Measurements from ENCODE around the gene UTP20. TPM values are rescaled to one million over a fixed set of nuclear protein-coding genes. Genes with fewer than 3 reads are reported as not detected.
"Not testable (repeated sequence)": the region's sequence is repeated elsewhere in the genome, so short reads cannot be mapped to it uniquely, and the experiment has no call there.

Gene UTP20
- polyA plus RNA-seq, 1 donor (not counting 4 experiments of a cell fraction or from before 2014, with no cell fraction given), result 14.8 TPM

- peak overlapping the region; percentile 95 for H3K27ac ChIP-seq (ENCODE audit: control insufficient read depth, insufficient read depth, low read length)
- H2AFZ ChIP-seq (ENCODE audit: control insufficient read depth, low read length), result peak overlapping the region; percentile 88
- peak overlapping the region; percentile 74 to 99 (median 94) for H3K4me3 ChIP-seq (ENCODE audit: control insufficient read depth in 2 of 3, extremely low read depth in 1 of 3, insufficient read depth in 2 of 3, low read depth in 1 of 3, low read length in 3 of 3)
- no peaks in the 10 kb centered on the region for H4K20me1 ChIP-seq (ENCODE audit: control insufficient read depth, extremely low read depth, insufficient read depth, low read length)
- no peaks in the 10 kb centered on the region for H3K27me3 ChIP-seq (ENCODE audit: control insufficient read depth, extremely low read depth, insufficient read depth, low read length)
- peaks cover 0 to 2% of the 10 kb centered on the region in 2 experiments for H3K36me3 ChIP-seq (ENCODE audit: control insufficient read depth in 2 of 2, extremely low read depth in 1 of 2, insufficient read depth in 2 of 2, low read length in 2 of 2)
- H3K9ac ChIP-seq (ENCODE audit: control insufficient read depth, extremely low read depth, insufficient read depth, low read length), result peak overlapping the region; percentile 97
- peaks cover 42% of the 10 kb centered on the region for H3K79me2 ChIP-seq (ENCODE audit: control insufficient read depth, insufficient read depth, low read length)
- peak overlapping the region; percentile 94 for H3K4me2 ChIP-seq (ENCODE audit: control insufficient read depth, extremely low read depth, insufficient read depth, low read depth, low read length)
- no peak for DNase-seq (ENCODE audit: low read depth, low spot score)
- TF ChIP-seq CTCF (optimal IDR thresholded peaks at IDR 0.05 in 1 of 3, IDR thresholded peaks at IDR 0.05 in 1 of 3, conservative IDR thresholded peaks at IDR 0.05 in 1 of 3; ENCODE audit: extremely low read depth in 1 of 3, insufficient read depth in 2 of 3, low read length in 3 of 3), result no peak
- no peak for TF ChIP-seq EZH2 (IDR thresholded peaks at IDR 0.05; ENCODE audit: low read length)
- H3K4me1 ChIP-seq (ENCODE audit: control insufficient read depth, extremely low read depth, insufficient read depth, low read length), result peaks cover 11% of the 10 kb centered on the region
- dilution Hi-C loops (cut with MboI; ENCODE audit: extremely low pct_ligation_motif_present, low sequenced_read_pairs), result no loop called here
- no peaks in the 10 kb centered on the region for H3K9me1 ChIP-seq (ENCODE audit: control insufficient read depth, extremely low read depth, insufficient read depth, low read length)
- FAIRE-seq, result no peak
- H3K9me3 ChIP-seq (ENCODE audit: control insufficient read depth, low read depth, low read length), result no peaks in the 10 kb centered on the region
These were observed 127.1 kb downstream of the UTP20 start for GRCh38 chr12:101407049-101407435.

DNA sequence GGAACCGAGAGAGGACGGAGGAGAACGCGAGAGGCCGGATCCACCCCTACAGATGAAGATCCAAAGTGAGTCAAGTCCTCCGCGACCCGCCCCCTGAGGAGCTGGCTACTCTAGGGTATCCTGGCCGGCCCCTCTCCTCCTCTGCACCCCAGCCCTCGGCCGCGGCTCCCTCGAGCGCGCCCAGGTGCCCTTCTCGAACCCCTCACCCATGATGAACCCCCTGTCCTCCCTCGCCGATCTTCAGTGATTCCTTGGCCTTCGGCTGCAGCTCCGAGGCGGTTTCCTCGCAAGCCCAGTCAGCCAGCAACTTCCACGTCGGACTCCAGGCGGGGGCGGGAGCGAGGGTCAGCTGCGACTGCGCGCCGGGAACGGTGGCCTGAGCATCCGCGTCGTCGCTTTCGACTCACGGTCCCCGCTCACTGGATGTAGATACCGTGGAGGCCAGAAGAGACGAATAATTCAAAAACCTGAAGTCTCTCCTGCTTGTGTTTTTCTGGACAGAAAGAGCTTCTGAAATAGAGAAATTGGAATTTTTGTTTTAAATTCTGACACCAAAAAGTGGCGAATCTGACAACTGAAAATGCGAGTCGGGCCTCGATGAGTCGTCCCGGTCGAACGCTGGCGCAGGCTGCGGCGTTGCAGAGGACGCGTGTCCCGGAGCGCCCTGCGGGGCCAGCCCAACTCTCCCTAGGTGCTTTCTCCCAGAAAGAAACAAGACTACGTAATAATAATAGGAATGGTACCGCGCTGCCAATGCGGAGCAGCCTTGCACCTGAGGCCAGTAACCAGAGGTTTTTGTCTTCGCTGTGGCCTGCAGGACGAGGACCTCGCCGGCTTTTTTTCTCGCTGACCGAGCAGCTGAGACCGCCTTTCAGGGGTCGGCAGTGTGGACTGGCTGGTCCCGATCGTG, 127.8 kb downstream of the UTP20 start, which contains the start of gene ARL1:
Gene ARL1, minus strand, starts transcription at position 337 of the 910 bp plus-strand sequence. Its CDS starts 127 bp downstream, at position 210.
- Histone ChIP-seq H3K9me3 (ENCODE audit: control insufficient read depth, low read depth, low read length) (no peaks in the 10 kb centered on the region), H3K36me3 (ENCODE audit: control insufficient read depth in 2 of 2, extremely low read depth in 1 of 2, insufficient read depth in 2 of 2, low read length in 2 of 2) (peaks cover 0 to 2% of the 10 kb centered on the region in 2 experiments), H3K4me3 (ENCODE audit: control insufficient read depth in 2 of 3, extremely low read depth in 1 of 3, insufficient read depth in 2 of 3, low read depth in 1 of 3, low read length in 3 of 3) (peak within 1 kb of the TSS; percentile 74 to 99 (median 94)), H3K27me3 (ENCODE audit: control insufficient read depth, extremely low read depth, insufficient read depth, low read length) (no peaks in the 10 kb centered on the region), H3K4me1 (ENCODE audit: control insufficient read depth, extremely low read depth, insufficient read depth, low read length) (peaks cover 11% of the 10 kb centered on the region), H3K9me1 (ENCODE audit: control insufficient read depth, extremely low read depth, insufficient read depth, low read length) (no peaks in the 10 kb centered on the region), H3K9ac (ENCODE audit: control insufficient read depth, extremely low read depth, insufficient read depth, low read length) (peak within 1 kb of the TSS; percentile 97), H3K4me2 (ENCODE audit: control insufficient read depth, extremely low read depth, insufficient read depth, low read depth, low read length) (peak within 1 kb of the TSS; percentile 94), H3K79me2 (ENCODE audit: control insufficient read depth, insufficient read depth, low read length) (peaks cover 38% of the 10 kb centered on the region), H4K20me1 (ENCODE audit: control insufficient read depth, extremely low read depth, insufficient read depth, low read length) (no peaks in the 10 kb centered on the region), H3K27ac (ENCODE audit: control insufficient read depth, insufficient read depth, low read length) (peak within 1 kb of the TSS; percentile 95), H2AFZ (ENCODE audit: control insufficient read depth, low read length) (peak within 1 kb of the TSS; percentile 95)
- no peak for TF ChIP-seq EZH2 (IDR thresholded peaks at IDR 0.05; ENCODE audit: low read length)
- no peak for TF ChIP-seq CTCF (optimal IDR thresholded peaks at IDR 0.05 in 1 of 3, IDR thresholded peaks at IDR 0.05 in 1 of 3, conservative IDR thresholded peaks at IDR 0.05 in 1 of 3; ENCODE audit: extremely low read depth in 1 of 3, insufficient read depth in 2 of 3, low read length in 3 of 3)
- dilution Hi-C loops (cut with MboI; ENCODE audit: extremely low pct_ligation_motif_present, low sequenced_read_pairs), result no loop called here
- no peak for DNase-seq (ENCODE audit: low read depth, low spot score)
- no peak for FAIRE-seq

DNA sequence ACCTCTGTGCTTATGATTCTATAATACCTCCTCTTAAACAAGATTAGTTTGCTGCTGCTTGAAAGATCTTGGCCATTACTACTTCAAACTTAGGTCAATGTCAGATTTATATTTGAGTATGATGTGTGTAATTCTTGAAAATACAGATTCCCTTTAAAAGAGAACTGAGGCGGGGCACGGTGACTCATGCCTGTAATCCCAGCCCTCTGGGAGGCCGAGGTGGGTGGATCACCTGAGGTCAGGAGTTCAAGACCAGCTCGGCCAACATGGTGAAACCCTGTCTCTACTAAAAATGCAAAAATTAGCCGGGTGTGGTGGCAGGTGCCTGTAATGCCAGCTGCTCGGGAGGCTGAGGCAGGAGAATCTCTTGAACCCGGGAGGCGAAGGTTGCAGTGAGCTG, 130.3 kb downstream of the UTP20 start:
- H2AFZ ChIP-seq (ENCODE audit: control insufficient read depth, low read length); dilution Hi-C loops (cut with MboI; ENCODE audit: extremely low pct_ligation_motif_present, low sequenced_read_pairs); H3K9me1 ChIP-seq (ENCODE audit: control insufficient read depth, extremely low read depth, insufficient read depth, low read length); H3K4me2 ChIP-seq (ENCODE audit: control insufficient read depth, extremely low read depth, insufficient read depth, low read depth, low read length); H3K4me3 ChIP-seq (ENCODE audit: control insufficient read depth in 2 of 3, extremely low read depth in 1 of 3, insufficient read depth in 2 of 3, low read depth in 1 of 3, low read length in 3 of 3); H3K9ac ChIP-seq (ENCODE audit: control insufficient read depth, extremely low read depth, insufficient read depth, low read length); H3K27me3 ChIP-seq (ENCODE audit: control insufficient read depth, extremely low read depth, insufficient read depth, low read length); DNase-seq (ENCODE audit: low read depth, low spot score); H4K20me1 ChIP-seq (ENCODE audit: control insufficient read depth, extremely low read depth, insufficient read depth, low read length); FAIRE-seq; H3K36me3 ChIP-seq (ENCODE audit: control insufficient read depth in 2 of 2, extremely low read depth in 1 of 2, insufficient read depth in 2 of 2, low read length in 2 of 2); H3K27ac ChIP-seq (ENCODE audit: control insufficient read depth, insufficient read depth, low read length); H3K9me3 ChIP-seq (ENCODE audit: control insufficient read depth, low read depth, low read length): not testable (repeated sequence)
- H3K4me1 ChIP-seq (ENCODE audit: control insufficient read depth, extremely low read depth, insufficient read depth, low read length), result peaks cover 11% of the 10 kb centered on the region
- H3K79me2 ChIP-seq (ENCODE audit: control insufficient read depth, insufficient read depth, low read length), result peaks cover 23% of the 10 kb centered on the region

All from keratinocyte (primary cell).